Esophagus squamous epithelium (tissue), 4 donors: ENCODE data around the gene SEC24C.
"Not testable (repeated sequence)": the region's sequence is repeated elsewhere in the genome, so short reads cannot be mapped to it uniquely, and the experiment has no call there.

ENCODE experiments used
- CTCF ChIP-seq, 6 experiments: fragments of 450-650 bp in 4 of 6; fragments of 200-600 bp in 2 of 6; sonication (generic) in 2 of 6; IDR thresholded peaks; one replicate each; pipeline ENCODE4 v1.5.1; 2016 to 2019; ENCODE audit warnings: antibody characterized with exemption in 6 of 6, mild to moderate bottlenecking in 4 of 6, moderate library complexity in 4 of 6
- POLR2A ChIP-seq, 4 donors: fragments of 450-650 bp; IDR thresholded peaks; one replicate each; pipeline ENCODE4 v1.6.1; 2017; ENCODE audit warnings: antibody characterized with exemption in 4 of 4, mild to moderate bottlenecking in 4 of 4, moderate library complexity in 3 of 4

GRCh38 chr10:73715179-73716156, 28.7 kb upstream of the SEC24C start:
- not testable (repeated sequence) for TF ChIP-seq CTCF, POLR2A (IDR thresholded peaks at IDR 0.05)
